GM19324 (cell line): ENCODE data around the gene ATP6V0C.
"Not testable (repeated sequence)": the region's sequence is repeated elsewhere in the genome, so short reads cannot be mapped to it uniquely, and the experiment has no call there.

Source experiments
- ATAC-seq: cut with Tn5 transposase; IDR thresholded peaks from one replicate; pipeline ENCODE4 v1.9.1; 2021; ENCODE audit warnings: mild to moderate bottlenecking, moderate library complexity; ENCODE audit not compliant: unreplicated experiment, low FRiP score

ATP6V0C gene

GRCh38 chr16:2473999-2474876 is 39.5 kb upstream of the ATP6V0C start:
- ATAC-seq, result peak; percentile 15

- peak; percentile 65 for ATAC-seq
These were observed 38.8 kb upstream of the ATP6V0C start, which contains the start of gene TBC1D24 for GRCh38 chr16:2474877-2475412. Gene TBC1D24, plus strand, starts transcription at chr16:2475127. Its CDS starts 21,022 bp downstream, at chr16:2496149.

GRCh38 chr16:2475413-2476344 is 38.1 kb upstream of the ATP6V0C start:
- no peak for ATAC-seq

- no peak for ATAC-seq
These were observed 37.4 kb upstream of the ATP6V0C start for GRCh38 chr16:2476345-2476720.

- ATAC-seq, result no peak
These were observed 37.0 kb upstream of the ATP6V0C start for GRCh38 chr16:2476741-2477140.

- ATAC-seq, result no peak
These were observed 36.4 kb upstream of the ATP6V0C start for GRCh38 chr16:2477327-2477726.

GRCh38 chr16:2478279-2478678 is 35.5 kb upstream of the ATP6V0C start:
- ATAC-seq, result no peak

GRCh38 chr16:2479996-2480395 is 33.8 kb upstream of the ATP6V0C start:
- ATAC-seq, result not testable (repeated sequence)

GRCh38 chr16:2480948-2481347 is 32.8 kb upstream of the ATP6V0C start:
- no peak for ATAC-seq

GRCh38 chr16:2481676-2482075 is 32.1 kb upstream of the ATP6V0C start:
- no peak for ATAC-seq

- ATAC-seq, result no peak
These were observed 31.5 kb upstream of the ATP6V0C start for GRCh38 chr16:2482249-2482648.

GRCh38 chr16:2482708-2483534 is 30.8 kb upstream of the ATP6V0C start:
- ATAC-seq, result no peak

GRCh38 chr16:2483939-2484897 is 29.5 kb upstream of the ATP6V0C start:
- no peak for ATAC-seq

- no peak for ATAC-seq
These were observed 28.7 kb upstream of the ATP6V0C start for GRCh38 chr16:2484898-2485508.

- no peak for ATAC-seq
These were observed 27.8 kb upstream of the ATP6V0C start for GRCh38 chr16:2485811-2486507.

GRCh38 chr16:2486645-2487516 is 26.9 kb upstream of the ATP6V0C start:
- ATAC-seq, result no peak

- ATAC-seq, result no peak
These were observed 26.3 kb upstream of the ATP6V0C start for GRCh38 chr16:2487517-2487842.
